CD4-positive, alpha-beta T cell treated with Interleukin-12 subunit alpha and Interleukin-12 subunit beta, for 1 hour (primary cell): ENCODE results near the gene FCGR3B.
"Not testable (repeated sequence)": the region's sequence is repeated elsewhere in the genome, so short reads cannot be mapped to it uniquely, and the experiment has no call there.

ENCODE experiments used
- DNase-seq: peaks from one replicate; pipeline ENCODE4 v3.0.0-alpha.2; 2020

FCGR3B gene

GRCh38 chr1:161631076-161631475 is at the start of gene FCGR3B:
FCGR3B (minus strand) TSS chr1:161631176; CDS start chr1:161631094, 82 bp downstream.
- DNase-seq = no peak

GRCh38 chr1:161678500-161678899 is 47.5 kb upstream of the FCGR3B start:
- no peak for DNase-seq

- no peak for DNase-seq
Measured at GRCh38 chr1:161676958-161677689, 46.1 kb upstream of the FCGR3B start.

- DNase-seq = no peak
Measured at GRCh38 chr1:161676441-161676840, 45.5 kb upstream of the FCGR3B start.

- not testable (repeated sequence) for DNase-seq
Measured at GRCh38 chr1:161674908-161675307, 43.9 kb upstream of the FCGR3B start.

- not testable (repeated sequence) for DNase-seq
Measured at GRCh38 chr1:161674447-161674846, 43.5 kb upstream of the FCGR3B start.

GRCh38 chr1:161673437-161673836 is 42.5 kb upstream of the FCGR3B start:
- not testable (repeated sequence) for DNase-seq

- DNase-seq = not testable (repeated sequence)
Measured at GRCh38 chr1:161671045-161672020, 40.4 kb upstream of the FCGR3B start.

GRCh38 chr1:161664689-161665088 is 33.7 kb upstream of the FCGR3B start:
- not testable (repeated sequence) for DNase-seq

- not testable (repeated sequence) for DNase-seq
Measured at GRCh38 chr1:161663569-161663968, 32.6 kb upstream of the FCGR3B start.

GRCh38 chr1:161662684-161663339 is 31.8 kb upstream of the FCGR3B start, which contains the start of gene FCGR2B:
FCGR2B (plus strand) TSS chr1:161663143; CDS start chr1:161663242, 99 bp downstream.
- DNase-seq = not testable (repeated sequence)

GRCh38 chr1:161661660-161662311 is 30.8 kb upstream of the FCGR3B start:
- DNase-seq = not testable (repeated sequence)

GRCh38 chr1:161658524-161658923 is 27.5 kb upstream of the FCGR3B start:
- not testable (repeated sequence) for DNase-seq

GRCh38 chr1:161653971-161654370 is 23.0 kb upstream of the FCGR3B start:
- not testable (repeated sequence) for DNase-seq

- DNase-seq = not testable (repeated sequence)
Measured at GRCh38 chr1:161653541-161653940, 22.6 kb upstream of the FCGR3B start.

- DNase-seq = peak; percentile 47
Measured at GRCh38 chr1:161647507-161648360, 16.8 kb upstream of the FCGR3B start.

GRCh38 chr1:161644855-161645254 is 13.9 kb upstream of the FCGR3B start:
- not testable (repeated sequence) for DNase-seq

- not testable (repeated sequence) for DNase-seq
Measured at GRCh38 chr1:161643481-161644208, 12.7 kb upstream of the FCGR3B start.

GRCh38 chr1:161642697-161643096 is 11.7 kb upstream of the FCGR3B start:
- DNase-seq = peak; percentile 29

- not testable (repeated sequence) for DNase-seq
Measured at GRCh38 chr1:161639203-161639602, 8.2 kb upstream of the FCGR3B start.
